ENCODE measurements around the gene UGDH. TPM values are rescaled to one million over a fixed set of nuclear protein-coding genes. Genes with fewer than 3 reads are reported as not detected.
A peak's percentile ranks its signal among the peaks of the same experiment; 100 is the strongest.
"Not testable (repeated sequence)": the region's sequence is repeated elsewhere in the genome, so short reads cannot be mapped to it uniquely, and the experiment has no call there.

Gene UGDH
- total RNA-seq, 8 experiments from 2014 or later = 22.7 to 63.6 (median 36.3) TPM

DNA sequence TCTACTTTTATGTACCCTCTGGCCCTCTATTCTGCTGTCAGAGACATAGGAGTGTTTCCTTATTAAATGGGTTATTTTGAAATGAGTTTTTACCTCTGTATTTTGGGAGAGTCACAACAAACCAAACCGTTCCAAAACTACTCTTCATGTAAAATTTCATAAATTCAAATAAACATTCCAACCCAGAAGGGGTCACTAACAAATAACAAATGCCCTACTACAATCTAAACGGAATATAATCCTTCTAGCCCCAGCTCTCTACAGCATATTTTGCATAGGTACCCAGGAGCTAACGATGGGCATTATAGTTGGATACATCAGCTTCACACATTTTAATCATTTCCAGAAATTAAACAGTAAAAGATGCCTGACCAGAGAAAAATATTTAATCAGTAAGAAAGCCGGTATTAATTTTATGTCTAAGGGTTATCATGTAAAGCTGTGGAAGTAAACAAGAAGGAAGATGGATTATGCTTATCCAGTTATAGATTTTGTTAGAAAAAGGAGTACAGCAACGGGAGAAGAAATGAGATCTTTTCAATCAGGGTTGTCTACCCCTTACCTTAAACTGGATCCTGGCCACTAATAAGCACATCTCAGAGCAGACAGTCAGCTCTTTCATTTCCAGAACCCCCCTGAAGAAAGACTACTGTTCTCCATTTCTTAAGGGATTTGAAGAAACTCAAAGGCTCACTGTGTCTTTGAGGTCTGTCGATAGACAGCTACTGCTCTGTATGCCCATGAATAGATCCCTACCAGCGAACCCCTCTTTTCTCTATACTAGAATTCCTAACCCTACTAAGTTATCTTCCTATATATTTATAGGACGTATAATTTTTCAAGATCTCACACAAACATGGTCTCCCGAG is 1.2 kb downstream of the UGDH start:
- ATAC-seq (replicated peaks in 6 of 8) = no peak
- WGBS, 10 experiments = 0 to 43% (median 10%) methylated on average over 2 to 8 of the region's 9 CpGs
- Histone ChIP-seq H3K27ac (peak overlapping the region; percentile 92 to 98), H3K4me3 (peak overlapping the region; percentile 57 to 91 (median 74)), H3K4me1 (replicated peaks in 1 of 2) (peaks cover 14 to 19% of the 10 kb centered on the region in 2 donors)
- in situ Hi-C loops (cut with MboI; ENCODE audit: low pct_unique_long_range_greater_than_20kb in 2 of 9, low sequenced_read_pairs in 9 of 9, unreplicated experiment in 9 of 9) = no loop called here

DNA sequence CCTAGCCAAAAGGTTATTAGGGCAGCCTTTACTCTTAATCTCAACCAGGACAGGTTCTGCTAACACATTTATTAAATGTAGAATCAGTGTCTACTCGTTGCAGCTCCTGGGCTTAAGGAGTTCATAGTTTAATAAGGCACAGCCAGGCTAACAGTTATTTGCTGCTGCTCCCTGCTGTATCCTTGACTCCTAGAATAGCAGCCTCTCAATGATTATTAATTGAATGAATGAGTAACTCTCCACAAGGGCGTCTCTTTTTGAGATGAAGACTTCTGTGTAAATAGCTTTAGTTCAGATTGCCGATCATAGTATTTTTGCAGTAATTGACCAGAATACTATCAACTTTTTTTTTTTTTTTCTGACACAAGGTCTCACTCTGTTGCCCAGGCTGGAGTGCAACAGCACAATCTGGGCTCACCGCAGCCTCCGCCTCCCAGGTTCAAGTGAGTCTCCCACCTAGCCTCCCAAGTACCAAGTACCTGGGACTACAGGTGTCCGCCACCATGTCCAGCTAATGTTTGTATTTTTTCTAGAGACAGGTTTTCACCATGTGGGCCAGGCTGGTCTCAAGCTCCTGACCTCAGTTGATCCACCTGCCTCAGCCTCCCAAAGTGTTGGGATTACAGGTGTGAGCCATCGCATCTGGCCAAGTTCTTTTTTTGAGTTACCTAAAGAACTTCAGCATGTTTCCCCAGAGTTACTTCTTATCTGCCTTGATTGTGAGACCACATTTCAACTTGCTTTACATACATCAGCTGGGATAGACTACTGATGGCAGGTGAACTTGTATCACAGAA is 2.9 kb downstream of the UGDH start:
- in situ Hi-C loops (cut with MboI; ENCODE audit: low pct_unique_long_range_greater_than_20kb in 2 of 9, low sequenced_read_pairs in 9 of 9, unreplicated experiment in 9 of 9) = no loop called here
- no peak overlapping the region for H3K27ac ChIP-seq
- no peak for ATAC-seq (replicated peaks in 6 of 8)
- H3K4me3 ChIP-seq = no peak overlapping the region
- peaks cover 14 to 19% of the 10 kb centered on the region in 2 donors for H3K4me1 ChIP-seq (replicated peaks in 1 of 2)
- WGBS, 10 experiments = 45 to 100% (median 85%) methylated on average over 2 to 6 of the region's 7 CpGs; no CpG with 5 or more reads in 1 of the 10 experiments

DNA sequence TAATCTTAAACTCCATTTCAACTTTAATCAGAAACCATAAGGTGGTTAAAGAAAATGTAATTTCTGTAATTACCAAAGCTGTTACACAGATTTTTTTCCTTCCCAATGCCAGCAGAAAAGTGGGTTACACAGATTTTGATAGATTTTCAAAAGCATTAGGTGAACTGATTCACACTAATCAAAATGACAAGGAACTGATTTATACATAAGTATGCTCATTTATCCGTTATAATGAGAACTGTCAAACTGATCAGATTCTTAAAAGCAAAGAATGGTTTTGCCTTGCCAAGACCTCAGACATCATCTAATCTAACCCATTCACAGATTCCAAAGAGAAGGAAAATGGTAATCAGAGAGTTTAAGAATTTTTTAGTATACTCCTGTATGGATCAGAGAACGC is 5.2 kb downstream of the UGDH start:
- in situ Hi-C loops (cut with MboI; ENCODE audit: low pct_unique_long_range_greater_than_20kb in 2 of 9, low sequenced_read_pairs in 9 of 9, unreplicated experiment in 9 of 9) = no loop called here
- 27 to 100% (median 77%) methylated on average over 1 to 2 of the region's 2 CpGs; no CpG with 5 or more reads in 2 of the 10 experiments for WGBS, 10 experiments
- Histone ChIP-seq H3K4me1 (replicated peaks in 1 of 2) (peaks cover 6 to 11% of the 10 kb centered on the region in 2 donors), H3K4me3 (no peak overlapping the region), H3K27ac (no peak overlapping the region)
- no peak for ATAC-seq (replicated peaks in 6 of 8)

DNA sequence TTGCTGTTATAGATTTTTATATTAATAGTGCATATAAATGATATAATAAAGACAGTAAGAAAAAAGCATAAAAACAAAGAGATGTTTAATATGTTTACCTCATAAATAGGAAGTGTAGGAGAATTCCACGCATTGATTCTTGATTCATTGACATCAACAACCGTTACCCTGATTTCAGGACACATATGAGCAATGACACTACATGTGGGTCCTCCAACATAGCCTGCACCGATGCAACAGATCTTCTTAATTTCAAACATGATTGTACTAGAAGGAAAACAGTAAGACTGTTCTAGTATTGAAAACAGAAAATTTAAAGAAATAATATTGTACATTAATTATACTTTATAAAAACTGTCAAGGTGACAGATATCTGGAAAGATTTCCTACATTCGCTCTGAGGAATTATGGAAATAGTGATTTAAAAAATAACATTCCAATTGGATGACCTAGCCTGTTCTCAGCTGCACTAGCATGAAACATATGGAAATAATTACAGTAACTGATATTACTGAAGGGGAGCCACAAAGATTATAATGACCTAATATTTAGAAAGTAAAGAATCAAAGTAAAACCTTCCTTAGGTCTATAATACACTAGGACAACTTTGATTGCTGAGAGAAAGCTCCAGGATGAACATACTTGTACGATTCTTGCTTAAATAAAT is 5.9 kb downstream of the UGDH start:
- no peak overlapping the region for H3K27ac ChIP-seq
- peaks cover 6 to 11% of the 10 kb centered on the region in 2 donors for H3K4me1 ChIP-seq (replicated peaks in 1 of 2)
- H3K4me3 ChIP-seq = no peak overlapping the region
- in situ Hi-C loops (cut with MboI; ENCODE audit: low pct_unique_long_range_greater_than_20kb in 2 of 9, low sequenced_read_pairs in 9 of 9, unreplicated experiment in 9 of 9) = no loop called here
- peak in 3 of 8 experiments; percentile 58 to 64 (median 59) for ATAC-seq (replicated peaks in 6 of 8)
- WGBS, 10 experiments = 4 to 96% (median 84%) methylated on average over 3 to 5 of the region's 5 CpGs

- in situ Hi-C loops (cut with MboI; ENCODE audit: low pct_unique_long_range_greater_than_20kb in 2 of 9, low sequenced_read_pairs in 9 of 9, unreplicated experiment in 9 of 9) = no loop called here
- H3K4me3 ChIP-seq = no peak overlapping the region
- 83 to 100% (median 100%) methylated on average over 1 to 6 of the region's 6 CpGs; no CpG with 5 or more reads in 3 of the 10 experiments for WGBS, 10 experiments
- no peak for ATAC-seq (replicated peaks in 6 of 8)
- peaks cover 3 to 9% of the 10 kb centered on the region in 2 donors for H3K4me1 ChIP-seq (replicated peaks in 1 of 2)
- no peak overlapping the region for H3K27ac ChIP-seq
Measured at GRCh38 chr4:39518484-39518883, 8.8 kb downstream of the UGDH start.

DNA sequence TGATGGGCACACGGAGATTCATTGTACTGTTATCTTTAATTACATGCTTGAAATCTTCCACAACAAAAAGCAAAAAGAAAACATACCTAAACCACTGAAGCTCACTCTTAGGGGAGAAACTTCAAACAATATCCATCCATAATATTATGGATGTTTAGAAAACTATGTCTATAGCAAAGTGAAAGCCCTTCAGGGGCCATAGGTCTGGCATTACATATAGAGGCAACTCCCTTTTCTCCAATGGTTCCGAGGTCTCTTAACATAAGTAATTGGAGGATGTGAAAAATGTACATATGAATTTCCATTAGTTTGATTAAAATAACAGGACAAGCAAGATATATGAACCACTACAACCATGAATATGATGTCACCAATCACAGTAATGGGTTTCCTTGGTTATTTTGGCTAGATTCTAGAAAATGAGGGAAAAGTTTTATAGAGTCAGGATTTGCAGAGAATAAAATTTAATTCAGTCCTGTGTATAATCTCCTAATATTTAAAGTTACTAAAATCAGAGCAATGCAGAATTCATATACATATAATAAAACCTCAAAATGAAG is 10.8 kb downstream of the UGDH start:
- no peak overlapping the region for H3K4me3 ChIP-seq
- 0 to 100% (median 62%) methylated on average over 1 to 2 of the region's 2 CpGs; no CpG with 5 or more reads in 2 of the 10 experiments for WGBS, 10 experiments
- no peaks in the 10 kb centered on the region for H3K4me1 ChIP-seq (replicated peaks in 1 of 2)
- no peak overlapping the region for H3K27ac ChIP-seq
- peak in 4 of 8 experiments; percentile 40 to 93 (median 80) for ATAC-seq (replicated peaks in 6 of 8)
- in situ Hi-C loops (cut with MboI; ENCODE audit: low pct_unique_long_range_greater_than_20kb in 2 of 9, low sequenced_read_pairs in 9 of 9, unreplicated experiment in 9 of 9) = no loop called here

DNA sequence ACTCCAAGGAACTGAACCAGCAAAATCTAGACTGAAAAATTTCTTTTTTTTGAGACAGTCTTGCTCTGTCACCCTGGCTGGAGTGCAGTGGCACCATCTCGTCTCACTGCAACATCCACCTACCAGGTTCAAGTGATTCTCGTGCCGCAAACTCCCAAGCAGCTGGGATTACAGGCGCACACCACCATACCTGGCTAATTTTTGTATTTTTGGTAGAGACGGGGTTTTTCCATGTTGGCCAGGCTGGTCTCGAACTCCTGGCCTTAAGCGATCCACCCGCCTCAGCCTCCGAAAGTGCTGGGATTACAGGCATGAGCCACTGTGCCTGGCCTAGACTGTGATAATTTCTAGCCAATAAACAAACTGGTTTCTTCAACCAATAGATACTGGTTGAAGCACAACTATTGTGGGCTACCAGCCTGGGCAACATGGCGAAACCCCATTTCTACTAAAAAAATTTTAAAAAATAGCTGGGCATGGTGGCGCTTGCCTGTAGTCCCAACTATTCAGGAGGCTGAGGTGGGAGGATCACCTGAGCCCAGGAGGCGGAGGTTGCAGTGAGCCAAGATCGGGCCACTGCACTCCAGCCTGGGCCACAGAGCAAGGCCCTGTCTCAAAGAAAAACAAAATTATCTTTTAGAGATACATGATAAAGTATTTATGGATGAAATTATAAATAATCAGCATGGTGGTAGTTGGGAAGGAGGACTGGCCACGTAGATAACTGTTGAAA is 11.4 kb downstream of the UGDH start:
- in situ Hi-C loops (cut with MboI; ENCODE audit: low pct_unique_long_range_greater_than_20kb in 2 of 9, low sequenced_read_pairs in 9 of 9, unreplicated experiment in 9 of 9) = not testable (repeated sequence)
- peak in 1 of 8 experiments; percentile 10 for ATAC-seq (replicated peaks in 6 of 8)

DNA sequence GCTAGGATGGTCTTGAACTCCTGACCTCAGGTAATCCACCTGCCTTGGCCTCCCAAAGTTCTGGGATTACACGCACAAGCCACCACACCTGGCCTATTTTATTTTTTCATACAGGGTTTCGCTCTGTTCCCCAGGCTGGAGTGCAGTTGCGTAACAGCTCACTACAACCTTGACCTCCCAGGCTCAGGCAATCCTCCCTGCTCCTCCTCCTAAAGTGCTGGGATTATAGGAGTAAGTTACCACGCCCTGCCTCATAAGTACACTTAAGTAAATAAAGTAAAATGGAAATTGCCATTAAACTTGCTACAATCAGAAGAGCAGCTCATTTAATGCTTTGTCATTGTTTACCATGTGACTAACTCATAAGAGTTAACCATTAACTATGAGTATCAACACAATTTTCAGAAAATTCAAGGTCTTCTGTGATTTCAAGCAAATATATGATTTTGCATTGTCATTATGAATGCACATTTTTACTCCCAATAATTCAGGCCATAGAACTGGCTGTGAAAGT is 12.3 kb downstream of the UGDH start:
- peak in 3 of 8 experiments; percentile 42 to 68 (median 64) for ATAC-seq (replicated peaks in 6 of 8)
- WGBS, 10 experiments = 41 to 100% (median 100%) methylated on average over 1 to 4 of the region's 4 CpGs; no CpG with 5 or more reads in 1 of the 10 experiments
- H3K27ac ChIP-seq = no peak overlapping the region

More for the DNA sequence above, 11.4 kb downstream of the UGDH start:
- H3K4me3 ChIP-seq; H3K4me1 ChIP-seq (replicated peaks in 1 of 2); H3K27ac ChIP-seq: not testable (repeated sequence)
- WGBS, 10 experiments = 60 to 100% (median 98%) methylated on average over 1 to 14 of the region's 14 CpGs

GRCh38 chr4:39514266-39514665 is 13.0 kb downstream of the UGDH start:
- in situ Hi-C loops (cut with MboI; ENCODE audit: low pct_unique_long_range_greater_than_20kb in 2 of 9, low sequenced_read_pairs in 9 of 9, unreplicated experiment in 9 of 9); ATAC-seq (replicated peaks in 6 of 8); H3K27ac ChIP-seq; H3K4me3 ChIP-seq; H3K4me1 ChIP-seq (replicated peaks in 1 of 2): not testable (repeated sequence)
- 83 to 100% (median 93%) methylated on average over 1 of the region's 1 CpG; no CpG with 5 or more reads in 6 of the 10 experiments for WGBS, 10 experiments

More for the DNA sequence above, 12.3 kb downstream of the UGDH start:
- Histone ChIP-seq H3K4me3 (no peak overlapping the region), H3K4me1 (replicated peaks in 1 of 2) (no peaks in the 10 kb centered on the region)
- in situ Hi-C loops (cut with MboI; ENCODE audit: low pct_unique_long_range_greater_than_20kb in 2 of 9, low sequenced_read_pairs in 9 of 9, unreplicated experiment in 9 of 9) = no loop called here

GRCh38 chr4:39510348-39510929 is 16.8 kb downstream of the UGDH start:
- Histone ChIP-seq H3K27ac (no peak overlapping the region), H3K4me1 (replicated peaks in 1 of 2) (no peaks in the 10 kb centered on the region), H3K4me3 (no peak overlapping the region)
- no peak for ATAC-seq (replicated peaks in 6 of 8)
- 92 to 100% (median 100%) methylated on average over 2 to 5 of the region's 5 CpGs; no CpG with 5 or more reads in 2 of the 10 experiments for WGBS, 10 experiments
- in situ Hi-C loops (cut with MboI; ENCODE audit: low pct_unique_long_range_greater_than_20kb in 2 of 9, low sequenced_read_pairs in 9 of 9, unreplicated experiment in 9 of 9) = no loop called here

- no peak overlapping the region for H3K27ac ChIP-seq
- H3K4me1 ChIP-seq (replicated peaks in 1 of 2) = no peaks in the 10 kb centered on the region
- no peak for ATAC-seq (replicated peaks in 6 of 8)
- H3K4me3 ChIP-seq = no peak overlapping the region
- in situ Hi-C loops (cut with MboI; ENCODE audit: low pct_unique_long_range_greater_than_20kb in 2 of 9, low sequenced_read_pairs in 9 of 9, unreplicated experiment in 9 of 9) = no loop called here
- 38 to 100% (median 100%) methylated on average over 1 of the region's 1 CpG; no CpG with 5 or more reads in 2 of the 10 experiments for WGBS, 10 experiments
Measured at GRCh38 chr4:39505581-39505980, 21.7 kb downstream of the UGDH start.

Data from motor neuron (in vitro differentiated cells).